Smooth muscle cell (in vitro differentiated cells): ENCODE results near the gene MVD. TPM values are rescaled to one million over a fixed set of nuclear protein-coding genes. Genes with fewer than 3 reads are reported as not detected.

Experiments used
- DNase-seq: peaks from one replicate; lab custom pipeline; 2025; ENCODE audit not compliant: unreplicated experiment; lab: John Stamatoyannopoulos, UW
- H2AFZ ChIP-seq: fragments of 200-600 bp; sonication (generic); 2 replicates; pipeline ENCODE4 v1.6.0; 2016; ENCODE audit warnings: antibody characterized with exemption, low read depth, mild to moderate bottlenecking
- H3F3A ChIP-seq: fragments of 200-600 bp; sonication (generic); 2 replicates; pipeline ENCODE4 v1.6.0; 2017; ENCODE audit warnings: antibody characterized with exemption, low read depth
- H3K27ac ChIP-seq: fragments of 200-600 bp; sonication (generic); 2 replicates; pipeline ENCODE4 v1.5.1; 2016; ENCODE audit warnings: low read depth, mild to moderate bottlenecking
- H3K27me3 ChIP-seq: fragments of 200-600 bp; sonication (generic); 2 replicates; pipeline ENCODE4 v1.6.1; 2016; ENCODE audit warnings: low read depth, mild to moderate bottlenecking
- H3K36me3 ChIP-seq: fragments of 200-600 bp; sonication (generic); 2 replicates; pipeline ENCODE4 v1.5.1; 2016; ENCODE audit warnings: low read depth
- H3K4me1 ChIP-seq: fragments of 200-600 bp; sonication (generic); 2 replicates; pipeline ENCODE4 v1.5.1; 2016; ENCODE audit warnings: low read depth
- H3K4me2 ChIP-seq: fragments of 200-600 bp; sonication (generic); 2 replicates; pipeline ENCODE4 v1.6.0; 2016; ENCODE audit warnings: mild to moderate bottlenecking
- H3K4me3 ChIP-seq: fragments of 200-600 bp; sonication (generic); 2 replicates; pipeline ENCODE4 v1.5.1; 2016; ENCODE audit warnings: mild to moderate bottlenecking
- H3K79me2 ChIP-seq: fragments of 200-600 bp; sonication (generic); 2 replicates; pipeline ENCODE4 v1.6.0; 2016; ENCODE audit warnings: low read depth, mild to moderate bottlenecking
- H3K9ac ChIP-seq: fragments of 200-600 bp; sonication (generic); 2 replicates; pipeline ENCODE4 v1.6.0; 2016; ENCODE audit warnings: low read depth
- H3K9me3 ChIP-seq: fragments of 200-600 bp; sonication (generic); replicated peaks from 2 replicates; pipeline ENCODE4 v1.5.1; 2016; ENCODE audit warnings: low read depth
- H4K20me1 ChIP-seq: fragments of 200-600 bp; sonication (generic); 2 replicates; pipeline ENCODE4 v1.6.0; 2016; ENCODE audit warnings: low read depth
- CTCF ChIP-seq: fragments of 200-600 bp; sonication (generic); IDR thresholded peaks from 2 replicates; pipeline ENCODE4 v1.5.1; 2017; ENCODE audit warnings: borderline replicate concordance, mild to moderate bottlenecking, antibody characterized with exemption; ENCODE audit not compliant: insufficient read depth, poor library complexity, severe bottlenecking
- WGBS: methylation state at CpG from one replicate; pipeline ENCODE4 v1.1.7; 2016; ENCODE audit warnings: low lambda C conversion rate; 5-methylcytosine and 5-hydroxymethylcytosine counted together
- polyA plus RNA-seq: library from polyadenylated mRNA; unstranded; fragments of >200 nt; fragmentation: Nextera tagmentation; extraction: Ambion mirVana; gene quantifications from 2 replicates; pipeline ENCODE4 v1.2.1, GENCODE V29; 2016
- total RNA-seq: library from RNA; depleted of rRNA; stranded (reverse); fragments of >200 nt; gene quantifications from 2 replicates; pipeline ENCODE4 v1.2.3, GENCODE V29; 2014

The MVD gene
- total and polyA plus RNA-seq, 2 experiments from 2014 or later = 46.1 to 113 TPM

- 72% methylated on average over 27 of the region's 27 CpGs for WGBS
- no peak within 1 kb of the TSS for H3K9ac ChIP-seq
- no peak for DNase-seq
- H3K36me3 ChIP-seq = no peaks in the 10 kb centered on the region
- no peak within 1 kb of the TSS for H3K27ac ChIP-seq
- H2AFZ ChIP-seq = no peak within 1 kb of the TSS
- H4K20me1 ChIP-seq = peaks cover 4% of the 10 kb centered on the region
- no peak within 1 kb of the TSS for H3K4me2 ChIP-seq
- peaks cover 7% of the 10 kb centered on the region for H3K4me1 ChIP-seq
- H3K4me3 ChIP-seq = no peak within 1 kb of the TSS
- H3K9me3 ChIP-seq = no peaks in the 10 kb centered on the region
- TF ChIP-seq CTCF = no peak
- H3F3A ChIP-seq = no peaks in the 10 kb centered on the region
- peaks cover 4% of the 10 kb centered on the region for H3K27me3 ChIP-seq
- no peaks in the 10 kb centered on the region for H3K79me2 ChIP-seq
Measured at GRCh38 chr16:88638323-88639230, 24.3 kb downstream of the MVD start, which contains the start of gene IL17C. IL17C (plus strand) TSS chr16:88638572; CDS start chr16:88638642, 70 bp downstream.

GRCh38 chr16:88636488-88637265 is 26.2 kb downstream of the MVD start:
- peaks cover 8% of the 10 kb centered on the region for H4K20me1 ChIP-seq
- no peaks in the 10 kb centered on the region for H3F3A ChIP-seq
- no peak overlapping the region for H3K27ac ChIP-seq
- peaks cover 7% of the 10 kb centered on the region for H3K4me1 ChIP-seq
- H3K4me3 ChIP-seq = no peak overlapping the region
- H3K9me3 ChIP-seq = no peaks in the 10 kb centered on the region
- no peaks in the 10 kb centered on the region for H3K79me2 ChIP-seq
- 81% methylated on average over 20 of the region's 23 CpGs for WGBS
- H2AFZ ChIP-seq = no peak overlapping the region
- no peak for DNase-seq
- TF ChIP-seq CTCF = no peak
- no peak overlapping the region for H3K9ac ChIP-seq
- H3K4me2 ChIP-seq = no peak overlapping the region
- peaks cover 4% of the 10 kb centered on the region for H3K27me3 ChIP-seq
- no peaks in the 10 kb centered on the region for H3K36me3 ChIP-seq

GRCh38 chr16:88635671-88636319 is 27.1 kb downstream of the MVD start:
- no peak overlapping the region for H3K4me3 ChIP-seq
- whole genome bisulfite sequencing = 95% methylated on average over 17 of the region's 17 CpGs

More at GRCh38 chr16:88635671-88636319, 27.1 kb downstream of the MVD start:
- Histone ChIP-seq H3K27ac (no peak overlapping the region), H3K4me2 (no peak overlapping the region), H4K20me1 (peaks cover 8% of the 10 kb centered on the region), H3K4me1 (peaks cover 7% of the 10 kb centered on the region), H3K79me2 (no peaks in the 10 kb centered on the region), H3K9ac (no peak overlapping the region), H3F3A (no peaks in the 10 kb centered on the region), H3K27me3 (peaks cover 4% of the 10 kb centered on the region), H3K36me3 (no peaks in the 10 kb centered on the region), H2AFZ (no peak overlapping the region), H3K9me3 (no peaks in the 10 kb centered on the region)
- TF ChIP-seq CTCF = no peak
- no peak for DNase-seq
